Measurements from ENCODE around the gene CSPG4. TPM values are rescaled to one million over a fixed set of nuclear protein-coding genes. Genes with fewer than 3 reads are reported as not detected.

CSPG4 gene
- total and polyA plus RNA-seq, 2 of the 8 experiments (the other 6 are each of a cell fraction or from before 2014, with no cell fraction given) = 1.4 to 3.0 TPM

DNA sequence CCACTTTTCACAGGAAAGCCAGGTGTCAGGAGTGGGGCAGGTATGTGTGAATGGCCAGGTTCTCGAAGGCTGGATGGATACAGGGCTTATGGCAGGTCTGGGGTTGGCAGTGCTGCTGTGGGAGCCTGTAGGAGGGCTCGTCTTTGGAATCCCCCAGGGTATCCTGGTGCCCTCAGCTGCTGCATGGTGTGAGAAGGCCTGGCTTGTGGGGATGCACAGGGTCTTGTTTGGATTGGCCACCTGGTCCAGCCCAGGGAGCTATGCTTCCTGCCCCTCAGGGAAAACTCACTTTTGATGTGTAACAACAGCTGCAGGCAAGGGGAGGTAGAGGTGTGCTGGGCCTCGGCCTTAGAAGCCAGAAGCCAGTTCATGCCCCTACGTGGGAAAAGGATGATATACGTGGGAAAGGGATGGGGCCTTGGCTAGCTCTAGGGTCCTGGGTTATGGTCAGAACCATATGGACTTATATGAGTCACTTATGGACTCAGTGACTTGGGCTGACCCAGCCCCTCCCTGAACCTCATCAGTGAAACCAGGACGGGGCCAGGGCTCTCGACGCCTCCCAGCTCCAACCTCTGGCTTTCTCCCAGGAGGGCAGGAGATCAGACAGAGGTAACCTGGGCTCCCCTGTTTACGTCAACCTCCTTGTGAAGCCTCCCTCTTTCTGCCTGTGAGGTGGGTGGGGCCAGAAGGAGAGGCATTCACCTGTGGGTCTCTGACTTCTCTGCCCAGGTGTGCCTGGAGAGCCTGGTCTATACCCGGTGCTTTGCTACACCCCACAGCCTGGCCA, 37.8 kb upstream of the CSPG4 start:
- Histone ChIP-seq H3K23me2 (ENCODE audit: low read depth, low read length) (no peaks in the 10 kb centered on the region), H3K4me3 (ENCODE audit: extremely low read depth in 1 of 4, insufficient read depth in 2 of 4, low read depth in 3 of 4, low read length in 4 of 4) (no peak overlapping the region), H2BK12ac (ENCODE audit: low read depth, low read length) (no peak overlapping the region), H3K23ac (ENCODE audit: insufficient read length) (no peak overlapping the region), H3K4me2 (ENCODE audit: insufficient read depth in 1 of 2, low read depth in 2 of 2, low read length in 2 of 2) (no peak overlapping the region), H2AFZ (ENCODE audit: low read length) (no peak overlapping the region), H4K20me1 (replicated peaks in 1 of 2; ENCODE audit: control insufficient read depth in 1 of 2, insufficient read depth in 2 of 2, low read length in 2 of 2) (no peaks in the 10 kb centered on the region), H2BK20ac (ENCODE audit: low read length) (no peak overlapping the region), H3K36me3 (ENCODE audit: control insufficient read depth in 2 of 4, insufficient read depth in 4 of 4, low read length in 3 of 4) (no peaks in the 10 kb centered on the region), H2AK5ac (ENCODE audit: low read depth, low read length) (no peak overlapping the region), H3K27me3 (replicated peaks in 1 of 4; ENCODE audit: control insufficient read depth in 3 of 4, extremely low read depth in 1 of 4, insufficient read depth in 3 of 4, low read length in 3 of 4) (no peaks in the 10 kb centered on the region), H3K14ac (ENCODE audit: insufficient read length) (no peak overlapping the region), H4K5ac (ENCODE audit: insufficient read length, low read depth, low read length) (no peak overlapping the region), H3K18ac (ENCODE audit: extremely low read depth, low read length) (no peak overlapping the region), H4K8ac (ENCODE audit: extremely low read depth, insufficient read depth, low read length) (no peak overlapping the region), H3K4me1 (replicated peaks in 1 of 4; ENCODE audit: control insufficient read depth in 3 of 4, insufficient read depth in 4 of 4, low read length in 3 of 4) (0 out of 7 replicates have a peak, but pooled peaks cover 0 to 2% (median 0%) of the 10 kb centered on the region in 4 experiments), H4K91ac (replicated peaks; ENCODE audit: insufficient read length, low read length) (no peak overlapping the region), H3K56ac (replicated peaks; ENCODE audit: insufficient read length, low read depth, low read length) (no peak overlapping the region), H3K27ac (ENCODE audit: low read depth, low read length) (no peak overlapping the region), H3K4ac (replicated peaks; ENCODE audit: insufficient read length, low read depth, low read length) (no peak overlapping the region), H2BK15ac (ENCODE audit: low read length) (no peak overlapping the region), H3K79me2 (ENCODE audit: control insufficient read depth in 1 of 2, insufficient read depth in 2 of 2, low read length in 2 of 2) (no peaks in the 10 kb centered on the region), H3K79me1 (ENCODE audit: low read depth, low read length) (no peaks in the 10 kb centered on the region), H2BK120ac (replicated peaks; ENCODE audit: low read depth, low read length) (no peak overlapping the region), H3K9ac (replicated peaks in 1 of 4; ENCODE audit: extremely low read depth in 1 of 4, low read depth in 3 of 4, low read length in 3 of 4) (no peak overlapping the region), H3K9me3 (ENCODE audit: insufficient read depth in 2 of 2, low read depth in 1 of 2, low read length in 1 of 2) (no peaks in the 10 kb centered on the region), H2BK5ac (ENCODE audit: low read depth, low read length) (no peak overlapping the region)
- no peak for DNase-seq (ENCODE audit: low read depth in 1 of 2, low spot score in 2 of 2)
- WGBS, 2 experiments (ENCODE audit: extremely low coverage in 1 of 2, insufficient coverage in 1 of 2, insufficient read length in 1 of 2, insufficient replicate concordance in 2 of 2, low coverage in 1 of 2, low lambda C conversion rate in 2 of 2, missing lambda C conversion rate in 1 of 2) = 86% methylated on average over 10 of the region's 10 CpGs; no CpG with 5 or more reads in 1 of the 2 experiments
- POLR2A ChIA-PET (ENCODE audit: partially characterized antibody) = interaction anchor here (1.2 kb wide), 1 partner anchor 16 kb away, joined by 3 read pairs; no protein-coding TSS in a partner anchor
- FAIRE-seq = no peak
- CTCF ChIA-PET (ENCODE audit: partially characterized antibody) = interaction anchor here (0.6 to 2.7 kb wide), 3 partner anchors 36 to 218 kb away, joined by 3 to 9 read pairs (median 4); no protein-coding TSS in a partner anchor
- TF ChIP-seq KDM4A (IDR thresholded peaks at IDR 0.05; ENCODE audit: low read depth, low read length, severe bottlenecking) = no peak
- no peak for TF ChIP-seq CREB1 (IDR thresholded peaks at IDR 0.05)
- no peak for TF ChIP-seq JUND (IDR thresholded peaks at IDR 0.05; ENCODE audit: low read length)
- no peak for TF ChIP-seq ZNF274 (IDR thresholded peaks at IDR 0.05; ENCODE audit: borderline replicate concordance, extremely low read depth, low read length)
- no peak for TF ChIP-seq EP300 (IDR thresholded peaks at IDR 0.05; ENCODE audit: borderline replicate concordance in 1 of 2, low read depth in 2 of 2, low read length in 2 of 2)
- no peak for TF ChIP-seq HDAC2 (IDR thresholded peaks at IDR 0.05; ENCODE audit: borderline replicate concordance in 1 of 2, low read depth in 2 of 2, low read length in 2 of 2)
- no peak for TF ChIP-seq EZH2 (IDR thresholded peaks at IDR 0.05; ENCODE audit: low read depth, low read length, severe bottlenecking)
- TF ChIP-seq, protein P1, sequence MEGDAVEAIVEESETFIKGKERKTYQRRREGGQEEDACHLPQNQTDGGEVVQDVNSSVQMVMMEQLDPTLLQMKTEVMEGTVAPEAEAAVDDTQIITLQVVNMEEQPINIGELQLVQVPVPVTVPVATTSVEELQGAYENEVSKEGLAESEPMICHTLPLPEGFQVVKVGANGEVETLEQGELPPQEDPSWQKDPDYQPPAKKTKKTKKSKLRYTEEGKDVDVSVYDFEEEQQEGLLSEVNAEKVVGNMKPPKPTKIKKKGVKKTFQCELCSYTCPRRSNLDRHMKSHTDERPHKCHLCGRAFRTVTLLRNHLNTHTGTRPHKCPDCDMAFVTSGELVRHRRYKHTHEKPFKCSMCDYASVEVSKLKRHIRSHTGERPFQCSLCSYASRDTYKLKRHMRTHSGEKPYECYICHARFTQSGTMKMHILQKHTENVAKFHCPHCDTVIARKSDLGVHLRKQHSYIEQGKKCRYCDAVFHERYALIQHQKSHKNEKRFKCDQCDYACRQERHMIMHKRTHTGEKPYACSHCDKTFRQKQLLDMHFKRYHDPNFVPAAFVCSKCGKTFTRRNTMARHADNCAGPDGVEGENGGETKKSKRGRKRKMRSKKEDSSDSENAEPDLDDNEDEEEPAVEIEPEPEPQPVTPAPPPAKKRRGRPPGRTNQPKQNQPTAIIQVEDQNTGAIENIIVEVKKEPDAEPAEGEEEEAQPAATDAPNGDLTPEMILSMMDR (IDR thresholded peaks at IDR 0.05; ENCODE audit: control extremely low read depth in 1 of 3, insufficient read depth in 1 of 3, low read depth in 1 of 3, low read length in 3 of 3) = no peak
- no peak for TF ChIP-seq YY1 (IDR thresholded peaks at IDR 0.05; ENCODE audit: low read depth, low read length)

Measured in H1 (cell line).